GM21576 (cell line): ENCODE results near the gene ALDH1A3.
A peak's percentile ranks its signal among the peaks of the same experiment; 100 is the strongest.

Experiments used
- ATAC-seq: cut with Tn5 transposase; IDR thresholded peaks from one replicate; pipeline ENCODE4 v1.9.1; 2021; ENCODE audit warnings: mild to moderate bottlenecking, moderate library complexity; ENCODE audit not compliant: unreplicated experiment

Gene ALDH1A3

GRCh38 chr15:100923076-100923475 is 43.4 kb downstream of the ALDH1A3 start:
- ATAC-seq: no peak

DNA sequence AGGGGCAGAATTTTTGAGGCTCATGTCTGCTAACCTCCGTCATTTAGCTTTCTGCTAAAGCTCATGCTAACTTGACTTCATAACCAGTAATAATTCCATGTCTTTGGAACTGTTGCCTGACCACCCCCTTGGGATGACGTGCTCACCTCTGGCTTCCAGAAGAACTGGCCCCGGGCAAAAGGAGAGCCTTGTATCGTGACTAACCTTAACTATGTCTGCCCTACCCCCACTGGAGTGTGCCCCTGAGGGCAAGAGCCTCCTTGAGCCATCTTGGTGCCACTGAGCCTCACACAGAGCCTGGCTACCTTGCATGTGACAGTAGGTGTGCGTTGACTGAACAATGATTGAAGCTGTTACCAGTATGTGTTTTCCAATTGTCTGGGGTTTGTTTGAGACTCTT is 44.3 kb downstream of the ALDH1A3 start:
- ATAC-seq: no peak

- no peak for ATAC-seq
These were observed 44.8 kb downstream of the ALDH1A3 start for GRCh38 chr15:100924436-100924835.

DNA sequence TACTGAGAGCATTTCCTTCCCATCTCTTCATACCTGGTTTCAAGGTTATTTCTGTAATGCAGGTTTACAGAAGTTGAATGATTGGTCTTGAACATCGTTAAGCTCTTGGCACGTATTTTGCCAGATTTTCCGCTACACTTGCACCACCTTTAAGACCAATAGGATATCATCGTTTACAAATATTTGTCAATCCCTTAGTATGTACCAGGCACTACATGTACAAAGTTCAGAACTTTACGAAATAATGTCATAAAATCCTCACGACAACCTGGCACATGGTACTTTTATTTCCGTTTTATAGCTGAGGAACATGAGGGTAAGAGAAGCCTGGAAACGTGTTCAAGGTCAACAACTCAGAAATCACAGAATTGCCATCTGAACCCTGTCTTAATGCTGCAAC is 45.8 kb downstream of the ALDH1A3 start:
- no peak for ATAC-seq

GRCh38 chr15:100926258-100926657 is 46.6 kb downstream of the ALDH1A3 start:
- ATAC-seq: no peak

DNA sequence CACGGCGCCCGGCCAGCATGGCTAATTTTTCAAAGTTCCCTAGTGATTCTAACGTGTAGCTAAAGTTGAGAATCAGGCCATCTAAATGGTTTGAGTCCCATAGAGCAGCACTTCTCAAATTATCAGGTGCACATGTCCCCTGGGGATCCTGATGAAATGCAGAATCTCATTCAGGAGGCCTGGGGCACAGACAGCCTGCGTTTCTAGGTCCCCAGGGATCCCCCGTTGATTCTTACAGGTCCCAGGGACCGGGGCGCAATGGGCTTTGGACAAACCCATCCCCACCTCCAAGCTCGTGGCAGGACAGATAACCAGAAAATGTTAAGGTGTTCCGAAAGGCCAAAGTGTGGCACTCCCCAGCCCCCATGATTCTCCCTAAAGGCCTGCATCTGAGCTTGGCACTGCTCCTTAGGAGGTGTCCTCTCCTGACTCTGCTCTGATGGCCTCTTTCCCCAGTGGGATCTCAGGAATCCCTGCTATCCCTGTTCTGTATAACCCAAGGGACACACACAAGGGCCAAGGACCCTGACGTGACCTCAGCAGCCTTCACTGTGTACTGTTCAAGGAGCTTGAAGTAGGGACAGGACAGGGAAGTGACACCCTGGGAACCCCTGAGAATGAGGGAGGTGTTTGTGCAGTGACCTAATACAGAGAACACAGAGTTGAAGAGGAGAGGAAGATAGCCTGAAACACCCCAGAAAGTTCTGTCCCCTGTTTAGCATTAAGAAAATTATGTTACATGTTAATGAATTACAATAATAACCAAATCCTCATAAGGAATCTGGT is 47.5 kb downstream of the ALDH1A3 start:
- ATAC-seq: peak; percentile 36

- ATAC-seq: no peak
These were observed 49.1 kb downstream of the ALDH1A3 start for GRCh38 chr15:100928632-100929280.

DNA sequence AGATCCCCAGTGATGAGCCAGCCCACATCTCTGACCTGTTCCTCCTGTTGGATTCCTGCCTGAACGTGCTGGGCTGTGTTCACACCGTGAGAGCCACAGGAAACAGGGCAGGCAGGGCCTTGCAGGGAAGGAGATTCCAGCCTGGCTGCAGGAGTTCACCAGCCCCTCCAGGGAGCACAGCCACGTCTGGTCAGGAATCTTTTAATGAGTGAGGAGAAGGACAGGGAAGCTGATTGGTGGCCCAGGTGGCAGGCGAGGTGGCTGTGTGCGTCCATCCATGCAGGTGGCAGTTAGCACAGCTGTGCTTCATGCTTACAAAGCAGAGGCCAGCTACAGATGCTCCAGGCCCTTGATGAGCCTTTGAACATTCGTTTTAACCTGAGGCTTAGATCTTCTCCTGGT is 50.0 kb downstream of the ALDH1A3 start:
- ATAC-seq: peak; percentile 27

GRCh38 chr15:100930306-100930848 is 50.7 kb downstream of the ALDH1A3 start:
- ATAC-seq: no peak

GRCh38 chr15:100931143-100931890 is 51.7 kb downstream of the ALDH1A3 start:
- ATAC-seq: peak; percentile 47

- ATAC-seq: no peak
These were observed 53.2 kb downstream of the ALDH1A3 start for GRCh38 chr15:100932676-100933348.

GRCh38 chr15:100934166-100934565 is 54.5 kb downstream of the ALDH1A3 start:
- ATAC-seq: no peak

GRCh38 chr15:100934726-100935125 is 55.1 kb downstream of the ALDH1A3 start:
- peak; percentile 30 for ATAC-seq

GRCh38 chr15:100937171-100937570 is 57.5 kb downstream of the ALDH1A3 start:
- ATAC-seq: no peak

GRCh38 chr15:100939791-100940190 is 60.2 kb downstream of the ALDH1A3 start:
- no peak for ATAC-seq

DNA sequence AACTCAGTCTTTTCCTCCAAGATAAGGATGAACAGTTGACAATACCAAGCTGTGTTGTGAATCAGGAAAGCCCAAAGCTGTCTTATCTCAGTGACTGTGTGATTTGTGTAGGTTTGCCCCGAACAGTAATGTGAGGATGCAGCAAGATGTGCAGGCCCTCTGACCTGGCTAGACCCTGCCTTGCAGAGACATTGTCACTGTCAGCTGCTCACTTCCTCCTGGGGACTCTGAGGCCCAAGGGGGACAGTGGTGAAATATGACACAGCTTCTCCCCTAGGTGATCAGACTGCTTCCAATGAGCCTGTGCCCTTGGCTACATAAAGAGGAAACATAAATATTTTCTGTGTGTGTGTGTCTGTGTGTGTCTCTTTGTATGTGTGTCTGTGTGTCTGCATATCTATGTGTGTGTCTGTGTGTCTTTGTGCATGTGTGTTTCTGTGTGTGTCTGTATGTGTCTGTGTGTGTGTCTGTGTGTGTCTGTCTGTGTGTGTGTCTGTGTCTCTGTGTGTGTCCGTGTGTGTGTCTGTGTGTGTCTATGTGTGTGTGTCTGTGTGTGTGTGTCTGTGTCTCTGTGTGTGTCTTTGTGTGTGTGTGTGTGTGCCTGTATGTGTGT is 61.2 kb downstream of the ALDH1A3 start:
- peak; percentile 72 for ATAC-seq

- peak; percentile 49 for ATAC-seq
These were observed 61.9 kb downstream of the ALDH1A3 start for GRCh38 chr15:100941536-100941935.

DNA sequence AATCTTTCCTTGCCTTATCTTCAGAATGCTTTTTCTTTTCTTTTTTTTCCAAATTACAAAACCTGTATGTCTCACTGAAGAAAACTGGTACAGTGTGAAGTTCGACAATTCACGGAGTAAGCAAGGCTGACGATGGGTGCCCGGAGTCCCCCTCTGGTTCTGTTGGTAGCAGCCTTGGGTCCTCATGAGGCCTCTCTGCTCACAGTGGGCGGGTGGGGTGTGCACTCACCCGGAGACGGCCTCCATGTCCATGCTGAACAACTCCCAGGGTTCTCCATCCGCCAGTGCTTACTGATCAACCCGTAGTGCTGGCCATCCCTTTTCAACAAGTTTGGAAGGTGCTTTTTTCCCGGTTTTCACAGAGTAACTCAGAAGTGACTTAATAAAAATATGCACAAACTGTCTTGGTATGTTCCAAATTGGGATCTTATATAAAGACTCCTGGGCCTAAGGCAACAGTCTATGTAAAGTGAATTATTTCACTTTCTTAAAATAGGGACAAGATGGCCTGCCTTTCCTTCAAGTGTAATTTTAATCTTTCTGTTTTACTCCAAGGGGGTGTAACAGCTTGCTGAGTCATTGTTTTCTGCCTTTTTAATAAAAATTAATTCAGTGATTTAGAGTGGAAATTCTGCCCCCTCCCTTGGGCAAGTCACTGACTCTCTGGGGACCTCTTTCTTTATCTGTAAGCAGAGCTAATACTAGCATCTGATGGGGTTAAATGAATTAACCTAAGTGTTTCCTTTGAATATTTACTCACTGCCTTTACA is 63.2 kb downstream of the ALDH1A3 start:
- no peak for ATAC-seq

GRCh38 chr15:100944244-100944895 is 64.7 kb downstream of the ALDH1A3 start:
- peak; percentile 38 for ATAC-seq
